Measurements from ENCODE around the gene RETREG2.

Gene RETREG2

DNA sequence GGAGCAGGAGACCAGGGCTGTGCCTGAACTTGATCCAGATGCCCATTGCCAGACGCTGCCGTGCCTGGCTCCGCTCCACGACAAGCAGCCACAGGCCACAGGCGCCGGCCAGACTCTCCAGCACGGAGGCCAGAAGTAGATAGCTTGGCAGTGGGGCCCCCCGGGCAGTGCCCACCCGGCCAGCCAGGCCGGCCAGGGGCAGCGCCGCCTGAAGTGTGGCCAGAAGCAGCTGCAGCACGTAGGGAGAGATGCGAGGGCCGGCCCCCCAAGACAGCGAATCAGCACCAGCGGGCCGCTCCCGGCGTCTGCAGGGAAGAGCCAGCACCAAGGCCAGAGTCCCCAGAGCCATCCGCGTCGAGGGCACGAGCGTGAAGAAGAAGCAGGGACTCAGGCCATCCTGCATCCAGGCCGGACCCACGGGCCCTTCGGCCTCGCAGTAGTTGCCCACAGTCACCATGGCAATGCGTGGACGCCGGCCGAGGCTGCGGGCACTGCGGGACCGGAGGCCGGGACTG lies 40.2 kb downstream of the RETREG2 start:
- DNase-seq = no peak

GRCh38 chr2:219218732-219219701 lies 40.9 kb downstream of the RETREG2 start, which contains the start of gene ABCB6:
Gene ABCB6 (minus strand): TSS chr2:219218958. CDS start chr2:219218673, 285 bp downstream.
- DNase-seq = no peak

GRCh38 chr2:219219784-219220532 lies 41.9 kb downstream of the RETREG2 start:
- DNase-seq = no peak

GRCh38 chr2:219220652-219221402 lies 42.8 kb downstream of the RETREG2 start:
- DNase-seq = no peak

DNA sequence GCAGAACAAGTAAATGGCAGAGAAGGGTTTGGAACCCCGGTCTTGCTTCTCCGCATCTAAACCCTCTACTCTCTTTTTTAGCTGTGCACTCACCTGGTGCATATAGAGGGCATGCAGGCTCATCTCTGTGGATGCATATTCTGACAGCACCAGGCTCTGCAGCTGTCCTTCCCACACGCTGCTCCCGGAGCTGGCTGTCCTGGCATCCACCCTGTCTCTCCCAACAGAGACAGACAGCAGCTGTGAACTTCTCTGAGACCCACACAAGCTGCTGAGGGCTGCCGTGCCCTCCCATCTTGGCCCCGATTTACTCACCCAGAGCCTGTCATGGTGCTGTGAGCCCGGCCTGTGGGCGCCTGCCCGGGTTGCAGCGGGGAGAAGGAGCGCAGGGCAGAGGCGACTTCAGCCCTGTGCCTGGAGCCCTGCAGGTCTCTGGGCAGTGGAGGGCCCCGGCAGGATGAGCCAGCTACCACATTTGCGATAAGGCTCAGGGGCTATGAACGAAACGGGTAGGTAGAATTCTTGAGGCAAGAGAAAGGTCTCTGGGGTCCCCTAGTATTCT lies 44.0 kb downstream of the RETREG2 start:
- DNase-seq = no peak

DNA sequence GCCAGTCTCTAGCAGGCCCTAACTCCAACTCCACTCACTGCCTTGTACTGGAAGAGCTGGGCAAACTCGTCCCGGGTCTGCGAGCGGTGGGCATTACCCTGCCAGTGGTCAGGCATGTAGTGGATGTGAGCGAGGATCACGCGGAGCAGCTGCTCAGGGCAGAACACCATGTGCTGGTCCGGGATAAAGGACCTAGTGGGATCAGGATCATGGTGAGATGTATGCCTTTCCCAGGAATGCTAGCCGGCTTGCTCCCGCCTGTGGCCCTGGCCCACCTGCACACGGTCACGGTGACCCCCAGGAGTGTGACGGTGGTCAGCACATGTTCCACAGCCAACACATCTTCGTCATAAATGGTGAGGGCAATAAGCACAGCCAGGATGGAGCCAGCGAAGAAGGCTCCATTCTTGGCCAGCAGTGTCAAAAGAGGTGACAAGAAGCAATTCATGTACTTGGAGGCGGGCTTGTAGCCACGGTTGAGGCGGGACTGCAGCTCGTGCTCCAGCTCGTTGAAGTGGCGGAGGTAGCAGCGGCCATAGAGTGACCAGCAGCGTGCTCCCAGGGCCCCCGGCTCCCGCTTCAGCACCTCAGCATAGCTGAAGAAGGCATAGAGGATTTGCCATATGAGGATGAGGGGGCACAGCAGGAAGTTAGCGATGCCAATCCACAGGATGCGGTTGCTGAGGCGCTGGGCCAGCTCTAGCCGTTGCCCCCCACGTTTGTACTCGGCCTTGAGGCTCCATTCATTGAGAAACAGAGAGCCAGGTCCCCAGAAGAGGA lies 45.9 kb downstream of the RETREG2 start:
- no peak for DNase-seq

DNA sequence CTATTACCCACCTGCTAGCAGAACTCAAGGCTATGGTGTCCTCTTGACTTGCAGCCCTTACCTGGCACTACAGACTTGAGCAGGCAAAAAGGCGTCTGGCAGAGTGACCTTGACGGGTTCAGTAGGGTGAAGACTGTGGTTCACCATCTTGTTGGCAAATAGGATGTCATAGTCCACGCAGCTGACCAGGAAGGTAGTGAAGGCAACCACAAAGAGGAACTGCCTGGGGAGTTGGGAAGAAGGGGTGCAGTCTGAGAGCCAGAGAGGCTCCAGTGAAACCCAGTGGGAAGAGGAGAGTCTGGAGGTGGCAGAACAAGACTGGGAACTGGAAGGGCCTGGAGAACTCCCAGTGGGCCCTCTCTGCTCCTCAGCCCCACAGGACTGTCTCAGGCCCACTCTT lies 47.3 kb downstream of the RETREG2 start:
- DNase-seq = no peak

GRCh38 chr2:219228041-219228910 lies 50.2 kb downstream of the RETREG2 start:
- DNase-seq = no peak

GRCh38 chr2:219228911-219229304 lies 50.8 kb downstream of the RETREG2 start:
- DNase-seq = no peak

DNA sequence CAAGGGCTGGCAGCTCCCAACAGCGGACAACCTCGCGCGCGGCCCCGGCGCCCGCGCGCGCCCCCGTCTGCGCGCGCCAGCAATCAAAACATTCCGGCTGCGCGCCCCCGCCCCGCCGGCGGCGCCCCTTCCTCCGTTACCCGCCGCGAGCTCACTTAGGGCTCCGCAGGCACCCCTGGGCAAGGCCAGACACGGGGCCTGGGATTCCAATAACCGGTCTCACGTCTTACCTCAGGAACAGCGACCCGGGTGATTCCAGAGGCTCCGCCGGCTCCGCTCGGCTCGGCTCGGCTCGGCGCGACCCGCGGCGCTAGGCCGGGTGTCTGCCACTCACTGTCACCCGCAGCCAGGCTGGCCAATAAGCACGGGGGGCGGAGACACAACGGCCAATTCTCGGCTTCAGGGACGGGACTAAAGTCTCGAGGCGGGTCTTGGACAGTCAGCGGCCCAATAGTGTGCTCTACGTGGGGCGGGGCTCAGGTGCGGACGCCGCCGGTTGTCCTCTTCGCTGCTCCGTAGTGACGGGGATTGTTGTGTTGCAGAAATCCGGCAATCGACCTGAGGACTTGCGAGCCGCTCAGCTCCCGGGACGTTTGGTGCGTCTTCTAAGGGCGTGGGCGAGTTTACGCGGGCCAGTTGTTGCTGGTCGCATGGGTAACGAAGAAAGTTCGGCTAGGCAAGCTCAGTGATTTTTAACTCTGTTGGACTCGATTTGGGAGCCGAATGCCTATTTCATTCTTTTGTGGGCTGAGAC lies 51.4 kb downstream of the RETREG2 start, which contains the start of the genes ANKZF1 and ATG9A:
ANKZF1 (plus strand) TSS at position 502 of the 754 bp plus-strand sequence. CDS start 452 bp downstream, outside the sequence.
ATG9A (minus strand) TSS at position 332 of the 754 bp plus-strand sequence. CDS start 1,612 bp downstream, outside the sequence.
- peak; percentile 54 for DNase-seq

- DNase-seq = no peak
Measured at GRCh38 chr2:219230059-219230540, 52.0 kb downstream of the RETREG2 start.

DNA sequence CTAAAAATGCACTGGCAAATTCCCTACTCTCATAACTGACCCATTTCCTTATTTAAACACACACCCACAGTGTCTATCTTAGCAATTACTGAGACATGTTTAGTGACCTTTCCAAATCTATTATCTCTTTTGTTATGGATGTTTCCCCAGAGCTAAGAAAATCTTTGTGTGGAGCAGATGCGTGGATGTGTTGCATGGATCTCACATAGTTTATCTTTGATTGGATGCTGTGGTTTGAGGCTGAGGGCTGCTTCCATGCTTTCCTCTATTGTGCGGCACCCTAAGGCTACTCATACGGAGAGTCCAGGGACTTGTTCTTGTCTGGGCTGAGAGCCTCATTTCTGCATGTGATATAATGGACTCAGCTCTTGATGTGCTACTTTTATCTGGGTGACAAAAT lies 56.3 kb downstream of the RETREG2 start:
- DNase-seq = no peak

Data from cortex of kidney (tissue), 1 donor.